ENCODE measurements around the gene RPS26. TPM values are rescaled to one million over a fixed set of nuclear protein-coding genes. Genes with fewer than 3 reads are reported as not detected.

RPS26 gene
- total RNA-seq, 1 donor from 2014 or later = 201 TPM

GRCh38 chr12:56020423-56021184 is 21.1 kb upstream of the RPS26 start, which contains the start of gene IKZF4:
Gene IKZF4, plus strand, starts transcription at chr12:56021043. Its CDS starts 451 bp downstream, at chr12:56021494.
- H3K36me3 ChIP-seq (ENCODE audit: control insufficient read depth, insufficient read depth, low read length) = no peaks in the 10 kb centered on the region
- H3K4me3 ChIP-seq (ENCODE audit: low read depth, low read length) = no peak within 1 kb of the TSS
- FAIRE-seq (no peak), DNase-seq (ENCODE audit: low read depth) (no peak)
- TF ChIP-seq, protein P1, sequence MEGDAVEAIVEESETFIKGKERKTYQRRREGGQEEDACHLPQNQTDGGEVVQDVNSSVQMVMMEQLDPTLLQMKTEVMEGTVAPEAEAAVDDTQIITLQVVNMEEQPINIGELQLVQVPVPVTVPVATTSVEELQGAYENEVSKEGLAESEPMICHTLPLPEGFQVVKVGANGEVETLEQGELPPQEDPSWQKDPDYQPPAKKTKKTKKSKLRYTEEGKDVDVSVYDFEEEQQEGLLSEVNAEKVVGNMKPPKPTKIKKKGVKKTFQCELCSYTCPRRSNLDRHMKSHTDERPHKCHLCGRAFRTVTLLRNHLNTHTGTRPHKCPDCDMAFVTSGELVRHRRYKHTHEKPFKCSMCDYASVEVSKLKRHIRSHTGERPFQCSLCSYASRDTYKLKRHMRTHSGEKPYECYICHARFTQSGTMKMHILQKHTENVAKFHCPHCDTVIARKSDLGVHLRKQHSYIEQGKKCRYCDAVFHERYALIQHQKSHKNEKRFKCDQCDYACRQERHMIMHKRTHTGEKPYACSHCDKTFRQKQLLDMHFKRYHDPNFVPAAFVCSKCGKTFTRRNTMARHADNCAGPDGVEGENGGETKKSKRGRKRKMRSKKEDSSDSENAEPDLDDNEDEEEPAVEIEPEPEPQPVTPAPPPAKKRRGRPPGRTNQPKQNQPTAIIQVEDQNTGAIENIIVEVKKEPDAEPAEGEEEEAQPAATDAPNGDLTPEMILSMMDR (IDR thresholded peaks at IDR 0.05; ENCODE audit: insufficient read depth, low read length, severe bottlenecking) = no peak
- H3K27me3 ChIP-seq (ENCODE audit: control insufficient read depth, insufficient read depth, low read length) = no peaks in the 10 kb centered on the region

- Histone ChIP-seq H3K4me3 (ENCODE audit: low read depth, low read length) (no peak overlapping the region), H3K27me3 (ENCODE audit: control insufficient read depth, insufficient read depth, low read length) (no peaks in the 10 kb centered on the region), H3K36me3 (ENCODE audit: control insufficient read depth, insufficient read depth, low read length) (no peaks in the 10 kb centered on the region)
- DNase-seq (ENCODE audit: low read depth) = no peak
- no peak for FAIRE-seq
- TF ChIP-seq, protein P1 (IDR thresholded peaks at IDR 0.05; ENCODE audit: insufficient read depth, low read length, severe bottlenecking) = no peak
Observed at GRCh38 chr12:56021889-56022497, 19.7 kb upstream of the RPS26 start.

DNA sequence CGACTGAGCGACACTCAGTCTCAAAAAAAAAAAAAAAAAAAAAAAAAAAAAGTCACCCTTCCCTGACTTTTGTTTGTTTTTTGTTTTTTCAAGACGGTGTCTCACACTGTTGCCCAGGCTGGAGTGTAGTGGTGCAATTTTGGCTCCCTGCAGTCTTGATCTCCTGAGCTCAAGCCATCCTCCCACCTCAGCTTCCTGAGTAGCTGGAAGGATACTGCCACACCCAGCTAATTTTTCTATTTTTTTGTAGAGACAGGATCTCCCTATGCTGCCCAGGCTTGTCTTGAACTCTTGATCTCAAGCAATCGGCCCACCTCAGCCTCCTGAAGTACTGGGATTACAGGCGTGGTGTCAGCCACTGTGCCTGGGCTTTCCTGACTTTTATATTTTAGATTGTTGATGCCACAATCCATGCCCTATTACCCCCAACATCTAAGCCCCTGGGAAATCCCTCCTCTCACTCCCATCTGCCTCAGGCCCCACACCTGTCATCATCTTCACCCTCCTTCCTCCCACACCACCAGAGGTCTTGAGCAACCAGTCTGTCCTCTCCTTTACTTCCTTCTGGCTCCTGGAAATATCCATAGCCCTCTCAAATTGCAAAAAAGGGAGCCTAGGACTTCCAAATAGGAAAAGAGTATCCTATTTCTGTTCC is 13.1 kb upstream of the RPS26 start:
- TF ChIP-seq, protein P1 (IDR thresholded peaks at IDR 0.05; ENCODE audit: insufficient read depth, low read length, severe bottlenecking) = no peak
- Histone ChIP-seq H3K36me3 (ENCODE audit: control insufficient read depth, insufficient read depth, low read length) (no peaks in the 10 kb centered on the region), H3K4me3 (ENCODE audit: low read depth, low read length) (no peak overlapping the region), H3K27me3 (ENCODE audit: control insufficient read depth, insufficient read depth, low read length) (no peaks in the 10 kb centered on the region)
- DNase-seq (ENCODE audit: low read depth) = peak; percentile 71
- FAIRE-seq = no peak

DNA sequence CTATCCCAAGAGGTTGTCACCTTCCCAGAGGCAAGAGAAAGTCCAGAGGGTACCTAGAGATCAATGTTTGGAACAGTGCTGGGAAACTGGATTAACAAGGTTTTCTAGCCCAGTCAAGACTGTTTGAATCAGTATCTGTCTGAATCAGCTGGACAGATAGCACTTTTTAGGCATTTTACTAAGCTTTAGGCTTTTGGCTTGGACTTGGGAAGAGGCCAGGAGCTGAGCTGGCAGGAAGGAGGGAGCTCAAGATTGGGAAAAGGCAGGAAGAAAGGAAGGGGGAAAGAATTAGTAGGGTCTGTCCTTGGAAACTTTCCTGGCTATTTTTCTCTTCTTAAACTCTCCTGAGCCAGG is 12.6 kb upstream of the RPS26 start:
- no peak for FAIRE-seq

GRCh38 chr12:56029666-56030293 is 11.9 kb upstream of the RPS26 start:
- H3K36me3 ChIP-seq (ENCODE audit: control insufficient read depth, insufficient read depth, low read length) = no peaks in the 10 kb centered on the region
- DNase-seq (ENCODE audit: low read depth) (peak; percentile 46), FAIRE-seq (no peak)
- no peak overlapping the region for H3K4me3 ChIP-seq (ENCODE audit: low read depth, low read length)
- TF ChIP-seq, protein P1 (IDR thresholded peaks at IDR 0.05; ENCODE audit: insufficient read depth, low read length, severe bottlenecking) = peak; percentile 65
- H3K27me3 ChIP-seq (ENCODE audit: control insufficient read depth, insufficient read depth, low read length) = no peaks in the 10 kb centered on the region

More for the DNA sequence above, 12.6 kb upstream of the RPS26 start:
- Histone ChIP-seq H3K4me3 (ENCODE audit: low read depth, low read length) (no peak overlapping the region), H3K27me3 (ENCODE audit: control insufficient read depth, insufficient read depth, low read length) (no peaks in the 10 kb centered on the region), H3K36me3 (ENCODE audit: control insufficient read depth, insufficient read depth, low read length) (no peaks in the 10 kb centered on the region)
- peak; percentile 74 for DNase-seq (ENCODE audit: low read depth)
- TF ChIP-seq, protein P1 (IDR thresholded peaks at IDR 0.05; ENCODE audit: insufficient read depth, low read length, severe bottlenecking) = no peak
